ENCODE results near the gene SLC16A9.

SLC16A9 gene

DNA sequence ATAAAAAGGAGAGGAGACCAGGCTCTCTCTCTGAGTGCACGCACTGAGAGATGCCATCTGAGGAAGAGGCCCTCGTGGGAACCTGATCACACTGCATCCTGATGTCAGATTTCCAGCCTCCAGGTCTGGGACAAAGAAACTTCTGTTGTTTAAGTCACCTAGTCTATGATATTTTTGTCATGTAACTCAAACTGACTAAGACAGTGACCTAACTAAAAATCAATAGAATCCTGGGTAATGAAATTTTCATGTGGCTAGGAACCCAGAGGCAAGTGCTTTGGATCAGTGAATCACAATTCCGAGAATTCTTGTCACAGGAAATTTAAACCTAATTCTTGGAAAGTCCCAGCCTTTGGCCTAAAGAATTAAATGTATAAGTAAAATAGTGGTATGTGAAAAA is 107.7 kb downstream of the SLC16A9 start:
- Histone ChIP-seq H4K91ac (ENCODE audit: low read length) (no peak overlapping the region), H3K27me3 (ENCODE audit: control insufficient read depth in 1 of 2, insufficient read depth in 1 of 2, low read length in 2 of 2) (no peaks in the 10 kb centered on the region), H3K23ac (ENCODE audit: low read length in 2 of 2) (no peak overlapping the region), H3K4me3 (ENCODE audit: insufficient read depth in 1 of 2, low read depth in 1 of 2, low read length in 2 of 2) (no peak overlapping the region), H3K79me1 (replicated peaks; ENCODE audit: low read length, poor library complexity, severe bottlenecking) (no peaks in the 10 kb centered on the region), H3K27ac (ENCODE audit: low read length, poor library complexity, severe bottlenecking) (no peak overlapping the region), H3K4ac (ENCODE audit: low read depth in 1 of 2, low read length in 2 of 2) (no peak overlapping the region), H3K14ac (ENCODE audit: low read length in 2 of 2) (no peak overlapping the region), H2BK5ac (ENCODE audit: low read depth, low read length, poor library complexity, severe bottlenecking) (no peak overlapping the region), H3K18ac (ENCODE audit: low read depth in 1 of 2, low read length in 2 of 2) (no peak overlapping the region), H2BK120ac (ENCODE audit: low read depth, low read length) (no peak overlapping the region), H3K4me1 (ENCODE audit: control insufficient read depth, insufficient read depth, low read depth, low read length) (no peaks in the 10 kb centered on the region), H3K9me3 (ENCODE audit: control insufficient read depth, low read length) (peaks cover 3% of the 10 kb centered on the region), H2BK12ac (ENCODE audit: low read length in 2 of 2) (no peak overlapping the region), H2AK5ac (ENCODE audit: low read length, severe bottlenecking) (no peak overlapping the region), H2BK15ac (ENCODE audit: low read depth, poor library complexity, severe bottlenecking) (no peak overlapping the region), H2AFZ (ENCODE audit: low read depth, low read length) (no peak overlapping the region), H3K4me2 (ENCODE audit: low read length, poor library complexity, severe bottlenecking) (no peak overlapping the region), H3K36me3 (ENCODE audit: control insufficient read depth in 1 of 2, insufficient read depth in 2 of 2, low read depth in 1 of 2, low read length in 2 of 2) (no peaks in the 10 kb centered on the region), H3K9ac (ENCODE audit: low read length) (no peak overlapping the region), H4K8ac (ENCODE audit: low read length) (no peak overlapping the region)
- 84% methylated on average over 3 of the region's 3 CpGs for WGBS
- no peak for DNase-seq

Measured in mesenchymal stem cell (in vitro differentiated cells and primary cell).